H7 (cell line): Measurements from ENCODE around the gene MED26. TPM values are rescaled to one million over a fixed set of nuclear protein-coding genes. Genes with fewer than 3 reads are reported as not detected.
A peak's percentile ranks its signal among the peaks of the same experiment; 100 is the strongest.

Experiments
- DNase-seq: peaks from one replicate; pipeline ENCODE4 v3.0.0; 2012
- H3K27me3 ChIP-seq: 2 replicates; pipeline ENCODE4 v1.6.0; 2011; ENCODE audit warnings: mild to moderate bottlenecking, low read length; ENCODE audit not compliant: control insufficient read depth, insufficient read depth
- H3K36me3 ChIP-seq: replicated peaks from 2 replicates; pipeline ENCODE4 v1.5.1; 2011; ENCODE audit warnings: low read length; ENCODE audit not compliant: control insufficient read depth, insufficient read depth
- H3K4me3 ChIP-seq: 2 replicates; pipeline ENCODE4 v1.5.1; 2011; ENCODE audit warnings: low read depth, mild to moderate bottlenecking, control low read depth, low read length, moderate library complexity; ENCODE audit not compliant: insufficient read depth
- total RNA-seq: library from RNA; depleted of rRNA; stranded (reverse); fragments of >200 nt; shearing (Covaris generic); gene quantifications from 2 replicates; pipeline ENCODE4 v1.2.3, GENCODE V29; 2014

Gene MED26
- total RNA-seq, 1 experiment from 2014 or later: 12.0 TPM

GRCh38 chr19:16594681-16595091, 33.3 kb downstream of the MED26 start:
- Histone ChIP-seq H3K4me3 (no peak overlapping the region), H3K27me3 (no peaks in the 10 kb centered on the region), H3K36me3 (no peaks in the 10 kb centered on the region)
- no peak for DNase-seq

GRCh38 chr19:16594131-16594586, 33.8 kb downstream of the MED26 start:
- Histone ChIP-seq H3K4me3 (no peak overlapping the region), H3K36me3 (no peaks in the 10 kb centered on the region), H3K27me3 (no peaks in the 10 kb centered on the region)
- no peak for DNase-seq

GRCh38 chr19:16593181-16593580, 34.8 kb downstream of the MED26 start:
- no peak overlapping the region for H3K4me3 ChIP-seq
- no peaks in the 10 kb centered on the region for H3K36me3 ChIP-seq
- no peaks in the 10 kb centered on the region for H3K27me3 ChIP-seq
- no peak for DNase-seq

- Histone ChIP-seq H3K4me3 (no peak overlapping the region), H3K27me3 (no peaks in the 10 kb centered on the region), H3K36me3 (no peaks in the 10 kb centered on the region)
- DNase-seq: peak; percentile 75
Observed at GRCh38 chr19:16591803-16592556, 36.0 kb downstream of the MED26 start.

DNA sequence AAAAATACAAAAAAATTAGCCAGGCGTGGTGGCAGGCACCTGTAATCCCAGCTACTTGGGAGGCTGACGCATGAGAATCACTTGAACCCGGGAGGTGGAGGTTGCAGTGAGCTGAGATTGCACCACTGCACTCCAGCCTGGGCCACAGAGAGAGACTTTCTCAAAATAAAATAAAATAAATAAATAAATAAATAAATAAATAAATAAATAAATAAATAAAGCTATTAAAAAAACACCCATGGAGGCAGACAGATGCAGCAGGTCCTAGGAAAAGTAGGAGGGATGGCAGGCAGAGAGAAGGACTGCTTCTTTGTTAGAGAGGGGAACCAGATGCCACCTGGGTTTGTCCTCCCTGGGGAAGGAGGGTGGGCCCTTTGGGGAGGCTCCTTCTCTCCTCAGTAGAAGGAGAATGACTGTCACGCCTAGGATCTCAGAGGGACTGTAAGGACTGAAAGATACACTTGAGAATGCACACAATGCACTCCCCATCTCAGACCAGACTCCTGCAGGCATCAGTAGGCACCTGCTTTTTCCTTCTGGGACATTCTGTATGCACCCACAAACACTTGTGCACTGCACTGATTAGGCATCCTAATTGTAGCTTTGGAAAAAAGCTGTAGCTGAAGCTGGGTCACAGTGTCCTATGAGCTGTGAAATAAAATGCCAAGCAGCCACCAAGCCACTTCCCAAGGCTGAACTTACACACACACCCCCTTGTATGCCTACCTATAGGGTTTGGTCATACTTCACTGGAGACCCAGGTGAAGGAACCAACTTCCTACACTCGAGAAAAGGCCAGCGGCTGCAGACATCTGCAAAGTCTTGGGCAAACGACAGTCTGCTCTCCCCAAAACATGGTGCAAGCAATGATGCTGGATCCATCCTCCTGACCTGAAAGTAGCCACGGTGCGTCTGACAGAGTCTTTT, 36.9 kb downstream of the MED26 start:
- no peak overlapping the region for H3K4me3 ChIP-seq
- no peaks in the 10 kb centered on the region for H3K36me3 ChIP-seq
- peak; percentile 34 for DNase-seq
- no peaks in the 10 kb centered on the region for H3K27me3 ChIP-seq

DNA sequence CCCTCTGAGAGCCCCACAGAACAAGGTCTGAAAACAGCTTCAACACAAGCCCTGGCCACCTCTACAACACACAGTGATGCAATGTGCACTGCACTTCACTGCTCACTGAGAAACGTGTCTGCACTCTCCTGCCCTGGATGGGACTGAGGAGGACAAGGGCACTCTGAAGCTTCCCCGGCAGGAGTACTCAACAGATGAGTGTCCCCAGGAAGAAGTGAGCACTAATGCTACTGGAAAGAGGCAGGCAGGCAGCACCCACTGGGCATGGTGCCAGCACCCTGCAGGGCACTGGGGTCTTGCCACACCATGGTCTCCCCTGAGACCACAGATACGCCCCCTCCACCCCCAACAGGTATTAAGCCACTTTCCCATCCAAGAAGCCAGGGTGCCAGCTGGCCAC, 38.1 kb downstream of the MED26 start:
- no peaks in the 10 kb centered on the region for H3K27me3 ChIP-seq
- DNase-seq: peak; percentile 43
- H3K4me3 ChIP-seq: no peak overlapping the region
- H3K36me3 ChIP-seq: no peaks in the 10 kb centered on the region

- Histone ChIP-seq H3K27me3 (no peaks in the 10 kb centered on the region), H3K4me3 (no peak overlapping the region), H3K36me3 (no peaks in the 10 kb centered on the region)
- peak; percentile 37 for DNase-seq
Observed at GRCh38 chr19:16588824-16589577, 39.0 kb downstream of the MED26 start.

DNA sequence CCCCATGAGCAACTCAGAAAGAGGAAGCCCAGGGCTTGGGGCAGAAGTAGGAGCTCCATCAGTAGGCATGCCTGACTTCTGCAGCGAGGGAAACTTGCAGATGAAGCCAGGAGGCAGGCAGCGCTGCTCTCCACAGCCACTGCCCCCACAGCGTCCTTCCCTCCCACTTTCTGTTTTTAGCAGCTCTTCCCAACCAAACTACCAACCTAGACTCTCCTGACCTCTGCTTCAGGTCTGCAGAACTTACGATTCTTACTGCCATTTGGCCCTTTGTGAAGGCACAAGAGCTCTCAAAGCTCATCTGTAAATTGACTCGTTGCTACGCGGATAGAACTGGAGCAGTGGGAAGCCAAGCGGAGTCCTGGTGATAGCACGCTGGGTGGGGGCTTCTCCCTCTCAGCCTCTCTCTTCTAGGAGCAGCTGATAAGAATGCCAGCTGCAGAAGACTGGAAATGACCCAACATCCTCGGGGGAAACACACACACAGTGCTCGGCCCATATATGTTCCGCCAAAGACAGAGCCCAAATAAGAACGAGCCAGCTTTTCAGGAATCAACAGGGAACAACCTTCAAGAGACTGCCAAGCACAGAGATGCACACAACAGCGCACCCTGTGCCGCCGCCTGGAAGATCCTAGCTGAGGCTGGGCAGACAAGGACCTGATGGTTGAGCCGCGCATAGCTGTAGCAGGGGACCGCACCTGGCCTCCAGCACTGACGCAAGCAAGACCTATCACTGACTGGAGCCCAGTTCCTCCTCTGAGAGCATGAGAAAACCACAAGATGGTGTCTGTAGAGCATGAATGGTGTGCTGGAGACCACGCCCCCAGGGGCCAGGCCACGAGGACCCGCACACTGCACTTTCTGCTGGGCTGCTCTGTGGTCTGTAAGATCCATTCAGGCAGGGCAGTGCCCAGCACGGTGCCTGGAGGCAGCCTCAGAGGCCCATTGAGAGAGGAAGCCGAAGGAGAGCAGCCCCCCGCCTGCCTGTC, 39.9 kb downstream of the MED26 start:
- peak; percentile 65 for DNase-seq
- Histone ChIP-seq H3K36me3 (no peaks in the 10 kb centered on the region), H3K27me3 (no peaks in the 10 kb centered on the region), H3K4me3 (no peak overlapping the region)

DNA sequence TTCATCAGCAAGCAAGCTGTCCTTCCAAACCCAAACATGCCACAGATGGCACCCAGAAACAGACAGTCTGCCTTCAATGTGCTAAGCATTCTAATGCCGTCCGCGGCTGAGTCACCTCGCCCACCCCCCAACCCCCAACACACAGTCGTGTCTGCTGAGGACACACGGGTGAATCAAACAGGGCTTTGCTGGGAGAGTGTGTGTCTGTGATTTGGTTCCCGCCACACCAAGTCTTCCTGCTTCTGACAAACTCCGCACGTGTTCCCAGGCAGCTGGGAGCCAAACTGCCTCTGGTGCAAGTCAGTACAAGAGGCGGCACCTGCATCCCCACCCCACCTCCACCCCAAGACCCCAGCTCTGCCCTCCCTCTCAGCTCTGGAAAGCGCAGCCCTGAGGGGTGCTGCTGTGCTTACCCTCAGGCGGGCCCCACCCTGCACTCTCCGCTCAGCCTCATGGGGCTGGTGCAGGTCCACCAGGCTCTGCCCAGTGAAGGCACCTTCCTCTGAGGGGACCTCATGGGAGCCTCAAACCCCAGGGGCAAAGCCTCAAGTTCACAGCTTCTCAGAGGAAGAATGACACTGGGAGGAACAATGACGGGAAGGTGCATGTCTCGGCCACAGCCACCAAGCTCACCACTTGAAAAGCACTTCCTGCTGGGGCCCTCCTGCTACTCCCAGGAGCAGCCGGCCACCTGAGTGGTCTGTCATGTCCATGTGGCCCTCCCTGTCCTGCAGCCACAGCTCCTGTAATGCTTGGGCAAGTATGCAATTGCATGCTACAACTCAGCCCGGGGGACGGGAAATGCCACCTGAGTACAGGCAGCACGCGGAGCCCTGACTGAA, 40.8 kb downstream of the MED26 start:
- Histone ChIP-seq H3K36me3 (no peaks in the 10 kb centered on the region), H3K27me3 (no peaks in the 10 kb centered on the region), H3K4me3 (no peak overlapping the region)
- no peak for DNase-seq

GRCh38 chr19:16586477-16586871, 41.5 kb downstream of the MED26 start:
- no peaks in the 10 kb centered on the region for H3K36me3 ChIP-seq

DNA sequence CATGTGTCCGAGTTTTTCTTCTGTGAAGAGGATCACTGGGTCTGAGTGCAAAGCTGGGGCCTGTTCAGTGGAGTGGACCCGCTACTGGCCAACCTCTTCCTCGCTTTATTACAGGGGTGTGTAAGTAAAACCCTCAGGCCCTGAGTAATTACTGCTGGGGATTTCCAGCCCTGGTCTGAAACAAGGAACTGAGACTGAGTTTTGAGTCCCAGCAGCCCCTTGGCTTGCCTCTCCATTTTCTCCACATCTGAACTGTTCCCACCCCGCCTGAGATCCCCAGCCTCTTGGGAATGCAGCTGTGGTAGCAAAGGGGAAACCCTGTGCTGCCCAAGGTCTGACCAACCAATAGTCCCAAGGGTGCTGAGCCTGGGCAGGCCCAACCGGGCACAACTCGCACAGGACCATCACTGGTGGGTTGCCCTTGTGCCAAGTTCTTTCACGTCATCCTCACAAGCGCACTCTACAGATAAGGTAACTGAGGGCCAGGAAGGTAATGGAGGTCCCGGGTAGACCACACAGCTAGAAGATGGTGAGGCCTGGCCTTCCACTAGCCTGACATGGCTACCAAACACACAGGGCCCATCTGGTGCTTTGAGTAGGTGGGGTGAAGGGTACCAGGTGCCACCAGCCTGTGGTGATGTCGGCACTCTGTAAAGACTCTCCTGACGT, 42.1 kb downstream of the MED26 start:
- no peak for DNase-seq
- Histone ChIP-seq H3K27me3 (no peaks in the 10 kb centered on the region), H3K4me3 (no peak overlapping the region), H3K36me3 (no peaks in the 10 kb centered on the region)

More at GRCh38 chr19:16586477-16586871, 41.5 kb downstream of the MED26 start:
- Histone ChIP-seq H3K27me3 (no peaks in the 10 kb centered on the region), H3K4me3 (no peak overlapping the region)
- DNase-seq: no peak

GRCh38 chr19:16585094-16585801, 42.8 kb downstream of the MED26 start:
- DNase-seq: no peak
- H3K27me3 ChIP-seq: no peaks in the 10 kb centered on the region
- H3K4me3 ChIP-seq: no peak overlapping the region
- no peaks in the 10 kb centered on the region for H3K36me3 ChIP-seq
